Lower leg skin (tissue), 4 donors: ENCODE results near the gene STAG1. TPM values are rescaled to one million over a fixed set of nuclear protein-coding genes. Genes with fewer than 3 reads are reported as not detected.

ENCODE experiments used
- DNase-seq, 2 donors: peaks; one replicate each; pipeline ENCODE4 v3.0.0-alpha.2; 2019; ENCODE audit warnings: low spot score in 2 of 2
- H3K4me3 ChIP-seq: fragments of 200-600 bp; sonication (generic); 2 replicates; pipeline ENCODE4 v1.5.1; 2017; ENCODE audit warnings: mild to moderate bottlenecking, low read depth; ENCODE audit not compliant: poor library complexity, severe bottlenecking
- CTCF ChIP-seq, 3 donors: fragments of 450-650 bp; IDR thresholded peaks; one replicate each; pipeline ENCODE4 v1.5.1; 2016; ENCODE audit warnings: antibody characterized with exemption in 3 of 3, mild to moderate bottlenecking in 3 of 3, moderate library complexity in 2 of 3
- POLR2A ChIP-seq, 2 donors: fragments of 450-650 bp; IDR thresholded peaks; one replicate each; pipeline ENCODE4 v1.6.1; 2016 to 2017; ENCODE audit warnings: antibody characterized with exemption in 2 of 2, mild to moderate bottlenecking in 1 of 2, moderate library complexity in 1 of 2
- WGBS, 2 donors: methylation state at CpG; one replicate each; pipeline ENCODE4 v1.1.5; 2018; 5-methylcytosine and 5-hydroxymethylcytosine counted together
- intact Hi-C: fragments of 100-400 bp; cut with DNase I; formaldehyde crosslinking; loops from one replicate; pipeline ENCODE4 v1.15.0; 2023; ENCODE audit warnings: low total_unique reads
- total RNA-seq, 4 donors: library from RNA; depleted of rRNA; stranded (reverse); fragments of >200 nt; gene quantifications; one replicate each; pipeline ENCODE4 v1.1.0, GENCODE V29; 2016

The STAG1 gene
- total RNA-seq, 4 donors from 2014 or later, result 32.1 to 37.7 (median 34.4) TPM

- intact Hi-C loops, result no loop called here
- no peak for DNase-seq
- no peak for TF ChIP-seq POLR2A (IDR thresholded peaks at IDR 0.05)
- TF ChIP-seq CTCF (IDR thresholded peaks at IDR 0.05), result no peak
- WGBS, 2 donors, result 98% methylated on average over 2 of the region's 2 CpGs
- no peak overlapping the region for H3K4me3 ChIP-seq
Observed at GRCh38 chr3:136755192-136755591, 3.0 kb upstream of the STAG1 start.

GRCh38 chr3:136753326-136753939 lies 1.3 kb upstream of the STAG1 start:
- 26 to 35% methylated on average over 11 of the region's 11 CpGs for WGBS, 2 donors
- peak overlapping the region; percentile 33 for H3K4me3 ChIP-seq
- DNase-seq, result no peak
- intact Hi-C loops, result loop anchor here (2.0 to 5.0 kb wide), 2 partner anchors 261 to 361 kb away; no protein-coding TSS in a partner anchor
- no peak for TF ChIP-seq CTCF (IDR thresholded peaks at IDR 0.05)
- no peak for TF ChIP-seq POLR2A (IDR thresholded peaks at IDR 0.05)

GRCh38 chr3:136752422-136753325 lies 496 bp upstream of the STAG1 start:
- peak; percentile 97 to 100 for DNase-seq
- 0% methylated on average over 24 to 35 of the region's 73 CpGs for WGBS, 2 donors
- TF ChIP-seq CTCF (IDR thresholded peaks at IDR 0.05) (no peak), POLR2A (IDR thresholded peaks at IDR 0.05) (peak in 1 of 2 donors; percentile 31)
- intact Hi-C loops, result loop anchor here (2.0 to 5.0 kb wide), 2 partner anchors 262 to 360 kb away; no protein-coding TSS in a partner anchor
- H3K4me3 ChIP-seq, result peak overlapping the region; percentile 33

- peak overlapping the region; percentile 61 for H3K4me3 ChIP-seq
- 1 to 2% methylated on average over 11 to 22 of the region's 97 CpGs for WGBS, 2 donors
- intact Hi-C loops, result loop anchor here (2.0 to 5.0 kb wide), 2 partner anchors 263 to 359 kb away; no protein-coding TSS in a partner anchor
Observed at GRCh38 chr3:136751316-136752171, 634 bp downstream of the STAG1 start.

More at GRCh38 chr3:136751316-136752171, 634 bp downstream of the STAG1 start:
- DNase-seq, result peak; percentile 67 to 93
- TF ChIP-seq CTCF (IDR thresholded peaks at IDR 0.05), result no peak
- TF ChIP-seq POLR2A (IDR thresholded peaks at IDR 0.05), result no peak
